NOMO-1 (cell line): ENCODE results near the gene PRDM12.

Experiments used
- DNase-seq, 2 experiments: peaks; one replicate each; lab custom pipeline; 2025; ENCODE audit not compliant: unreplicated experiment in 2 of 2; lab: John Stamatoyannopoulos, UW

The PRDM12 gene

GRCh38 chr9:130687615-130688014 lies 23.2 kb downstream of the PRDM12 start:
- DNase-seq, result no peak

GRCh38 chr9:130688072-130688471 lies 23.7 kb downstream of the PRDM12 start:
- DNase-seq, result no peak

GRCh38 chr9:130689572-130689936 lies 25.2 kb downstream of the PRDM12 start:
- no peak for DNase-seq

- peak; percentile 62 to 93 for DNase-seq
These were observed 25.7 kb downstream of the PRDM12 start for GRCh38 chr9:130689937-130690700.

GRCh38 chr9:130692321-130692720 lies 27.9 kb downstream of the PRDM12 start:
- no peak for DNase-seq

GRCh38 chr9:130693101-130693425 lies 28.7 kb downstream of the PRDM12 start:
- DNase-seq, result no peak

- DNase-seq, result peak; percentile 94 to 95
These were observed 29.2 kb downstream of the PRDM12 start, which contains the start of gene EXOSC2 for GRCh38 chr9:130693426-130694191. Gene EXOSC2 (plus strand): TSS chr9:130693780. CDS start chr9:130693792, 12 bp downstream.

- peak in 1 of 2 experiments; percentile 15 for DNase-seq
These were observed 29.8 kb downstream of the PRDM12 start for GRCh38 chr9:130694205-130694604.

GRCh38 chr9:130696139-130696650 lies 31.8 kb downstream of the PRDM12 start:
- no peak for DNase-seq

GRCh38 chr9:130696996-130697395 lies 32.6 kb downstream of the PRDM12 start:
- DNase-seq, result no peak

- no peak for DNase-seq
These were observed 34.1 kb downstream of the PRDM12 start for GRCh38 chr9:130698514-130698913.

- DNase-seq, result peak in 1 of 2 experiments; percentile 28
These were observed 34.7 kb downstream of the PRDM12 start for GRCh38 chr9:130699047-130699446.

- peak; percentile 31 to 36 for DNase-seq
These were observed 36.9 kb downstream of the PRDM12 start for GRCh38 chr9:130701059-130702022.

GRCh38 chr9:130703501-130703900 lies 39.1 kb downstream of the PRDM12 start:
- no peak for DNase-seq

- peak in 1 of 2 experiments; percentile 43 for DNase-seq
These were observed 43.0 kb downstream of the PRDM12 start for GRCh38 chr9:130707225-130707976.

GRCh38 chr9:130710822-130711352 lies 46.5 kb downstream of the PRDM12 start:
- DNase-seq, result no peak

GRCh38 chr9:130711469-130711868 lies 47.1 kb downstream of the PRDM12 start:
- no peak for DNase-seq

- DNase-seq, result peak; percentile 93 to 98
These were observed 48.3 kb downstream of the PRDM12 start for GRCh38 chr9:130712564-130713285.
